NOMO-1 treated with DMSO at 0.1 percent for 48 hours (cell line): ENCODE data around the gene SUGCT.
A peak's percentile ranks its signal among the peaks of the same experiment; 100 is the strongest.
"Not testable (repeated sequence)": the region's sequence is repeated elsewhere in the genome, so short reads cannot be mapped to it uniquely, and the experiment has no call there.

Source experiments
- DNase-seq: peaks from one replicate; lab custom pipeline; 2025; ENCODE audit not compliant: unreplicated experiment; lab: John Stamatoyannopoulos, UW

SUGCT gene

GRCh38 chr7:40604601-40605438, 470.0 kb downstream of the SUGCT start:
- DNase-seq, result peak; percentile 59

- DNase-seq, result no peak
Measured at GRCh38 chr7:40608321-40609075, 473.7 kb downstream of the SUGCT start.

GRCh38 chr7:40610461-40610860, 475.7 kb downstream of the SUGCT start:
- no peak for DNase-seq

DNA sequence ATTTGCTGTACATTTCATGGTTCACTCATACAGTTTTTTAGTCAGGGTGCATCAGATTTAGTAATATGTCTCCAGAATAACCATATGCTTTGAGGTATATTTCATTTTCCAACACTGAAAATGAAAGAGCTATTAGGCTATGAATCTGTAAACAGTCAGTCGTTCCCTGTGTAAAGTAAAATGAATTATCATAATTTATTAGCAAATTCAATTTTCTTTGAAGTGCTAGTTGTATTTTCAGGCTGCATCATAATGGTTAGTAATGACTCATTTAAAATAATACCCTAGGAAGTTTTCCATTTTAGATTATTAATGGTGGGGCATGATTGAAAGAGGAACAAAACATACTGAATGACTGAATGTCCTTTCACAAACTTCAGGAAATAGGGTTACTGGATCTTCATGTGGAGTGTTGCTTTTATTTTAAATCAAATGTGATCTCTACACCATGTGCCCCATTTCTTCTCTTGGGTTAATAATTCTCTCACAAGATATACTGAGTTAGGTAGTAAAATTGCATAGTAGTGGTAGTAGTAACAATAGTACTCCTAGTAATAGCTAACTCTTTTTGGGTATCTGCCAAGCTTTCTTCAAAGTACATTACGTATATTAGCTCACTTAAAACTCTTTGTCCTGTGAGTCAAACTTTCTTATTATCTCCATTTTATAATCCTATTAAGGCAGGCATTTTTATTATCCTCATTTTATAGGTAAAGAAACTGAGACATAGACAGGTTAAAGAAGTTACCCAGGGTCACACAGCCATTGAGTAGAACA, 476.5 kb downstream of the SUGCT start:
- DNase-seq, result no peak

GRCh38 chr7:40612298-40612697, 477.5 kb downstream of the SUGCT start:
- DNase-seq, result no peak

GRCh38 chr7:40619647-40620046, 484.8 kb downstream of the SUGCT start:
- no peak for DNase-seq

DNA sequence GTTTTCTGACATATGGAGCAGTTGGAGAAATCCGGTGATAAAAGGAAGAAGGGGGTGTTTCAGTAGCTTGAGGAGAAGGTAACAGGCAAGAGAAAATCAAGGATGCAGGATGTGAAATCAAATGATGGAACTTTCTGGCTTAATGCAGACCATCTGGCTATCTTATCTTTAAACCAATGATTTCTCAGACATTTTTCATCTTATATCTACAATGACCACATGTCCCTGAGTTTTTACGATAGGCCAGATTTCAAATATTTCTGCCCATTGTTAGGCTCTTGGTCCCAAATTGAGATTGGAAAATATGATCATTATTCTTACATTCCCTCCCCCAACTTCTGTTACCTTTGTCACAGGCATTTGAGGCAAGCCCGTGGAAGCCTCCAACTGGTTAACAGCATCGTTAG, 486.8 kb downstream of the SUGCT start:
- no peak for DNase-seq

DNA sequence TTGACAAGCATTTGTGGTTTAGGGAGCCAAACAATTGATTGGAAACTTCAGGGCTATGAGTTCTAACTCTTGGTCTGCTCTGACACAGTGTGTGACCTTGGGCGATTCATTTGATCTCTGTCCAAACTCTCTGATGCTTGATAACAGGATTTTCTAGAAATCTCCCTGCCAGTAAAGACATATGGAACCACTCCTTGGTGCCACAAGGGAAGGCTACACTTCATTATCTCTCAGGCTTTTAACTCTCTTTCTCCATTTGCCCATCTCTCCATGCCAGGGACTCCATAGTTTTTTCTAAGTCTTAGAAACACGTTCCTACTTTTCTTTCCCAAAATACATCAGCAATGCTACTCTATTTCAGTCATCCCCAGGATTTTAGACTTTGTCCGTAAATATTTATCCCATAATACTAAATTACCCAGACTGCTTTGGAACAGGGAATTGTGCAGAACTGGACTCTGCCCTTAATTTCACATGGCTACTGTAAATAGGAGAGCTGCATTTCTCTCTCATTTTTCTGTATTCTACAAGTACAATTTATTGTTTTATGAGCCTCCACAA, 488.2 kb downstream of the SUGCT start:
- no peak for DNase-seq

DNA sequence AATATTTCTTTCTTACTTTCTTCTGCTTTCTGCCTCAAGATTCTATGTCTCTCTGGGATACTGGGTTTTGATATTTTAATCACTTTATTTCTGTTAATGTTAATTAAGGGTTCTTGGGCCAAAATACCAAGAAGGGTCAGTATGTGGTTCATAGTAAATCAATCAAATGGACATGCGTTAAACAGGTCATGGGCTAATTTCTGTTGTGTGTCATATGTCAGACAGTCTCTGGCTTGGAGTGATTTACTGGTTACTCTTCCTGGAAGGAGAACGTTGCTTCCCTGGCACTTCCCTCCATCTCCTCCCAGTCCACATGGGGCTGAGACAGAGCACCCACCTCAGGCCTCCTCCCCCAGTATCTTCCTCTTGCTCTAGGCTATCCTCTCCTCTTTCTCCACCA, 489.1 kb downstream of the SUGCT start:
- no peak for DNase-seq

DNA sequence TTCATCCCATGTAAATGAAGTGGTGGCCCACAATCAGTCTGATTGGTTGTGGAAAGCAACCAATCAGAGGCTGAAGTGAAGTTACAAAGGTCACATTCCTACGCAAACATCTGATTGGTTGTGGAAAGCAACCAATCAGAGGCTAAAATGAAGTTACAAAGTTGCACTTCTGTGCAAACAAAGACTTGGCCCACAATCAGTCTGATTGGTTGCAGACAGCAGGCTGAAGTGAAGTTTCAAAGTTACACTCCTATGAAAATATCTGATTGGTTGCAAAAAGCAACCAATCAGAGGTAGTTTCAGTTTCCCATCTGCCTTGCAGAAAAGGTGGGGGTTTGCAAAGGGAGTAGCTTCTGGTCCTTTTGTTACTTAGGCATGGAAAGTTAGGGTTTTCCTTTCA, 492.6 kb downstream of the SUGCT start:
- DNase-seq, result not testable (repeated sequence)

GRCh38 chr7:40629891-40630290, 495.1 kb downstream of the SUGCT start:
- DNase-seq, result peak; percentile 39

DNA sequence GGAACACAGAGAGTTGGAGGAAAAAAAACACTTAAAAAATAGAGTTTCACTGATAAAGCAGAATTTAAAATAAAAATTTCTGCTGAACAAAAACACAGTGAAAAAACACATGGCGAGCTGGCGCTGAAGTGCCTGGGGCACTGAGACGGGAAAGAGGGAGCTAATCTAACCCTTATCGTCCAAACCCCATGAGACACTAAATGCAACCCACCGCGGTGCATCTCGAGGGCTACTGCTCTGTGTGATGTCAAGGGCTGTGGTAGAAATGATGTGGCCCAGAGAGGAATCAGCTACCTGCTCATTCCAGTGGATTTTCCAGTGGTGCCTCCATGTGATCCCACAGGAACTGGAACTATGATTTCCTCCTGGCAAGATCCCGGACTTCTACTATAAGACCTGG, 499.3 kb downstream of the SUGCT start:
- DNase-seq, result no peak

DNA sequence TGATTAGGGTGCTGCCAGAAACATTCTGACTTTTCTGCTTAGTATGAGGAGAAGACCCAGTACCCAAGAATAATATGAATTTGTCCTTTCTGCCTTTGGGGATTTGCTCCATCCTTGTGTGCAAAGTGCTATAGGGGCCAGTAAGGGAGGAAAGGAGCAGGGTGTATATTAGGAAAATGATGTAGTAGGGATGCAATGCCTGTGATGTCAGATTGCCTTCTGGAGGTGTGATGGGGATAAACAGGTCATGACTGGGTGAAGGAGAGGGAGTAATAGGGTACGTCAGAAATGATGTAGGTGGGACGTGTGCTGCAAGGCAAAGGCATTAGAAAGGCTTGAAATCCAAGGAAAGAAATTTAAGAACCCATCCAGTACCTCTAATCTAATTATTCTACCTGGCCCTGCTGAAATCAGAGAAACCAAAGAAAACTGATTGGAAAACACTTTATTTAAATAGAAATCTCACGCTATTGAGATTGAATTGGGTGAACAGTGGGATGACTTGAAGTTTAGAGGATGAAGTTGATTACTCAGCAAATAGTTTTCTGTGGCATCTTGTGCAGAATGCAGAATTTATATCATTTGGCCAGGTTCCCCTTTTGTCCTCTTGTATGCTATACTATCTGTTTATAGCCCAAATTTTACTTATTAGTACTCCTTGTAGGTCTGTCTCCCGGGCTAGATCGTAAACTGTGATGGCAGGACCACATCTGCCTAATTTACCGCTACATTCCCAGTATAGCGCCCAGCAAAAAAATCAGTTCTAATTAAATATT, 503.9 kb downstream of the SUGCT start:
- DNase-seq, result peak; percentile 27

DNA sequence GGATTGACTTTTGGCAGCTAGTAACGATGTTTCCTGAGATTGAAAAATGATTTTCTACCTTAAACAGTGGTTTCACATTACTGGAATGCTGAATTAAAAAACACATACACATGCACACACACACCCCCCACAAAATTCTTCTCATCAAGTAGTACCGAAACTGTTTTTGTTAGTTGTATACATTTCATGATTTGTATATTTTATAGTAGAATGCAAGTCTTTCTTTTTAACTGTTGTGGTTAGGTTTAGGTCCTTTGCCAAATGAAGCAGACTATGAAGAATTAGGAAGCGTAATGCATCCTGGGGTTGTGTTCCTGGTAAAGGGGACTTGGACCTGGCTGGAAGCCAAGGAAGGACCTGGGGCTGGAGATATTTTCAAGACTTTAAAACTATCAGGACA, 505.8 kb downstream of the SUGCT start:
- no peak for DNase-seq

DNA sequence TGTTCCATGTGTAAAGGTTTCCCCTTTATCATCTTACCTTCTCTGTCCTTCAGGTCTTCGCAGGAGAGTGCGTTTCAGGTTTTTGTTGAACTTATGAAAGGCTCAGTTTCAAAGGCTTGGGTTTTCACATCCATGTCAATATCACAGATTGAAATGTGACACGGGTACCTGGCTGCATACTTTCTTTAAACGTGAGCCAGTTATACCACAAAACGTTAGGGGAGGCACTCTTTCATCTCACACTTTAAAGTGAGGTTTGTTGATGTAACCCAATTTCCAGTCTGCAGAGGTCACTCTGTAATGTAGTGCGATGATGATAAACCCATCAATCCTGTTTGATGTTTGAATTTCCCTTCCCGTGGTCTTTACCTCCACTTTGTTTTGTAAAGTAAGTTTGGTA, 506.9 kb downstream of the SUGCT start:
- no peak for DNase-seq

- no peak for DNase-seq
Measured at GRCh38 chr7:40643664-40644063, 508.9 kb downstream of the SUGCT start.

GRCh38 chr7:40644454-40645188, 509.8 kb downstream of the SUGCT start:
- no peak for DNase-seq

DNA sequence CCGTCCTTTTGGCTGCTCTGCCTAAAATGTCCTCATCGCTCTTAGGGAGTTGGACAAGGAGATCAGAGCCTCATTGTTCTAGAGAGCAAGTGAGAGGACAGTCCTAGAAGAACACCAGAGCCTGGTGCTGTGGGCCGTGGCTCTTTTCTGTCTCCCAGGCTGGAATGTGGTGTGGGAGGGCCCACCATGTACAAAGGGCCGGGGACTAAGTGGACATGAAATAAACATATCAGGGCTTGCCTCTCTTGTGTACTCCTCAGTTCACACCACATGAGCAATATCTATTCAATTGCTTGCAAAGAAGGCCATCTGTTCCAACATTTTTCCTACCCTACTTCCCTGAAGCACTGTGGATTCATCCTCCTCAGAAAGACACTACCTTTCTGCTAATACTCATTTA, 510.4 kb downstream of the SUGCT start:
- no peak for DNase-seq

DNA sequence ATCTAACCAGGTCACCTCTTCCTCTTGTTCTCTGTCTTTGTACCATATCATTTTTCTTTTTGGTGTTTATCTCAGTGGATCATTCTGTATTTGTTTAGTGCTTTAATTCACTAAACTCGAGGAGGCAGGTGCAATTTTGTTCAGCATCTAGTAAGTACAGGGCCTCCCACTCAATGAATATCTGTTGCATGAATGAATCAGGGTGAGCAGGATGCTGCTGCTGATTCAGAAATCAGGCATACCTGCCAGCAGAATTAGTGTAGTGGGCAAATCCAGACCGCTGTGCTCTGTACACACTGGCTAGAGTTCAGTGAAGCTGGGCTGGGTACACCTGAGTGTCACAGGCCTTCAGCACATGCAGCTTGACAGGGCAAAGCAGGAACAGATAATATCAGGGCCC, 511.9 kb downstream of the SUGCT start:
- no peak for DNase-seq

- DNase-seq, result no peak
Measured at GRCh38 chr7:40647719-40648118, 512.9 kb downstream of the SUGCT start.
